ENCODE data around the gene AP1S1. TPM values are rescaled to one million over a fixed set of nuclear protein-coding genes. Genes with fewer than 3 reads are reported as not detected.

AP1S1 gene
- polyA plus RNA-seq, 1 experiment = 197 TPM

DNA sequence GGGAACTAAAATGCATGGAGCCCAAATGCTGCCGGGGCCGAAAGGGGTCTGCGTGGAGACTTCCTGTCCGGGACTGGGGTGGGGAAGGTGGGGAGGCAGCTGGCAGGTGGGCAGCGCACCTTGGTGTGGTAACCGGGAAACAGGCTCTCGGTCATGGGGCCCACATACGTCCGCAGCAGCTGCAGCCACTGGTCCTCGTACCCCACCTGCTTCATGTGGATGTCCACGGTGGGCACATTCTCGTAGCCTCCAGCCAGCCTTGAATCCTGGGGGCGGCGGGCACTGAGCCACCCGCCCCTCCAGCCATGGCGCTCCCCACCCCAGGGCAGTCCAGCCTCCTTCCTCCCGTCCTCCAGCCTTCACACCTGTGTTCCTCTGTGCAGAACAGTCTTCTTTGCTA, 53.2 kb downstream of the AP1S1 start:
- no peaks in the 10 kb centered on the region; the same call in 1 of the 2 replicates for H3K9me3 ChIP-seq (ENCODE audit: control insufficient read depth, insufficient read depth, low read length)
- ChIA-PET POLR2A (no interaction called here), CTCF (interaction anchor here (1.1 to 1.4 kb wide), 2 partner anchors 15 to 64 kb away, joined by 3 to 4 read pairs; no protein-coding TSS in a partner anchor)
- H3K27me3 ChIP-seq (ENCODE audit: control insufficient read depth, insufficient read depth, low read length) = peaks cover 11% of the 10 kb centered on the region
- DNase-seq (ENCODE audit: low read depth, low spot score) = no peak
- no peak overlapping the region for H3K27ac ChIP-seq (ENCODE audit: low read depth, low read length)
- TF ChIP-seq, protein P1, sequence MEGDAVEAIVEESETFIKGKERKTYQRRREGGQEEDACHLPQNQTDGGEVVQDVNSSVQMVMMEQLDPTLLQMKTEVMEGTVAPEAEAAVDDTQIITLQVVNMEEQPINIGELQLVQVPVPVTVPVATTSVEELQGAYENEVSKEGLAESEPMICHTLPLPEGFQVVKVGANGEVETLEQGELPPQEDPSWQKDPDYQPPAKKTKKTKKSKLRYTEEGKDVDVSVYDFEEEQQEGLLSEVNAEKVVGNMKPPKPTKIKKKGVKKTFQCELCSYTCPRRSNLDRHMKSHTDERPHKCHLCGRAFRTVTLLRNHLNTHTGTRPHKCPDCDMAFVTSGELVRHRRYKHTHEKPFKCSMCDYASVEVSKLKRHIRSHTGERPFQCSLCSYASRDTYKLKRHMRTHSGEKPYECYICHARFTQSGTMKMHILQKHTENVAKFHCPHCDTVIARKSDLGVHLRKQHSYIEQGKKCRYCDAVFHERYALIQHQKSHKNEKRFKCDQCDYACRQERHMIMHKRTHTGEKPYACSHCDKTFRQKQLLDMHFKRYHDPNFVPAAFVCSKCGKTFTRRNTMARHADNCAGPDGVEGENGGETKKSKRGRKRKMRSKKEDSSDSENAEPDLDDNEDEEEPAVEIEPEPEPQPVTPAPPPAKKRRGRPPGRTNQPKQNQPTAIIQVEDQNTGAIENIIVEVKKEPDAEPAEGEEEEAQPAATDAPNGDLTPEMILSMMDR (IDR thresholded peaks at IDR 0.05; ENCODE audit: low read depth, low read length) = no peak
- no peak overlapping the region for H3K4me3 ChIP-seq (ENCODE audit: low read depth, low read length)

DNA sequence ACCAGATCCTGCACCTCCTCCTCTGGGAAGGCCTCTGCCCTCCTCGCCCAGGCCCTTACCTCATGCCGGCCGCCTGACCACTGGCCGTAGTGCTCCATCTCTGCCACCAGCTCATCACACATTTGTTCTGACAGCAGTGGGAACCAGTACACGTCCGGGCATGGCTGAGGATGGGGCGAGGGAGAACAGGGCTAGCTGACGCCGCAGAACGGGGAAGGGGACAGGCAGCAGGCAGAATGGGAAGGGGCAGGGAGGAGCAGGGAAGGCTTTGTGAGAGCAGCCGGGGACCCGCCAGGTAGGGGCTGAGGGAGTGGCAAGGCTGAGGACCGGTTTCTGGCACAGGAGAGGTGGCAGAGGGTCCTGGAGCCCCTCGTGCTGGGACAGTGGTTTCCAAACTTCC, 54.5 kb downstream of the AP1S1 start:
- H3K27me3 ChIP-seq (ENCODE audit: control insufficient read depth, insufficient read depth, low read length) = no peaks in the 10 kb centered on the region
- H3K9me3 ChIP-seq (ENCODE audit: control insufficient read depth, insufficient read depth, low read length) = no peaks in the 10 kb centered on the region; the same call in 1 of the 2 replicates
- CTCF ChIA-PET = no interaction called here
- POLR2A ChIA-PET = no interaction called here
- no peak for DNase-seq (ENCODE audit: low read depth, low spot score)
- H3K4me3 ChIP-seq (ENCODE audit: low read depth, low read length) = no peak overlapping the region
- no peak overlapping the region for H3K27ac ChIP-seq (ENCODE audit: low read depth, low read length)
- TF ChIP-seq, protein P1 (IDR thresholded peaks at IDR 0.05; ENCODE audit: low read depth, low read length) = no peak

DNA sequence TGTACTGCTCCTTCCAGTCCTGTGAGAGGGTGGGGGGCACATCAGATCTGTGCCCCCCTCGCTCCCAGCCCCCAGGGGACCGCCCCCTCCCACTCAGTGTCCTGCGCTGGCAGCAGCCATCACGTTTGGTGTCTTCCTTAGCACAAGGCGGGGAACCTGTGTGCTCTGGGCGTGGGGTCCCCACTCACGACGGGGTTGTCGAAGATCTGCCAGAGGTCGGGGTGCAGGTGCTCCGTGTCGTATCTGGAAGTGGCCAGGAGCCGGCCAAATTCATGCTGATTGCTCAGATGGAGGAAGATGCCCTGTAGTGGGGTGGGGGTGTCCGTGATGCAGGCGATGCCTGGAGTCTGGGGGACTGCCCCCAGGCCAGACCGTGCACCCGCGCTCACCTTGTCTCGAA, 55.9 kb downstream of the AP1S1 start:
- CTCF ChIA-PET = interaction anchor here (1.0 kb wide), 1 partner anchor 66 kb away, joined by 6 read pairs; no protein-coding TSS in a partner anchor
- Histone ChIP-seq H3K27ac (ENCODE audit: low read depth, low read length) (no peak overlapping the region), H3K27me3 (ENCODE audit: control insufficient read depth, insufficient read depth, low read length) (no peaks in the 10 kb centered on the region), H3K4me3 (ENCODE audit: low read depth, low read length) (no peak overlapping the region), H3K9me3 (ENCODE audit: control insufficient read depth, insufficient read depth, low read length) (no peaks in the 10 kb centered on the region; the same call in 1 of the 2 replicates)
- DNase-seq (ENCODE audit: low read depth, low spot score) = no peak
- TF ChIP-seq, protein P1 (IDR thresholded peaks at IDR 0.05; ENCODE audit: low read depth, low read length) = no peak
- POLR2A ChIA-PET = interaction anchor here (0.6 kb wide), 1 partner anchor 979 kb away, joined by 6 read pairs; no protein-coding TSS in a partner anchor

Small RNA genes within 50 kb of the gene (small RNA-seq; reads per million reads assigned to genes)
- gene MIR4653 (ENCODE audit: insufficient read length, low read depth) = not detected

Other genes starting within 250 kb of the AP1S1 start
- gene MUC3A, start 204.9 kb upstream of the AP1S1 start, polyA plus RNA-seq (2011; rRNA removed) = not detected in 2 replicates
- 1.8 and 2.8 TPM in 2 replicates for gene MUC12, start 184.9 kb upstream of the AP1S1 start, polyA plus RNA-seq (2011; rRNA removed)
- not detected in 2 replicates for gene MUC17, start 134.4 kb upstream of the AP1S1 start, polyA plus RNA-seq (2011; rRNA removed)
- gene TRIM56, start 69.0 kb upstream of the AP1S1 start, polyA plus RNA-seq (2011; rRNA removed) = 4.0 and 5.3 TPM in 2 replicates
- gene SERPINE1, start 27.4 kb upstream of the AP1S1 start, polyA plus RNA-seq (2011; rRNA removed) = 356 and 417 TPM in 2 replicates
- gene VGF, start 11.1 kb downstream of the AP1S1 start, polyA plus RNA-seq (2011; rRNA removed) = 0.16 and 0.38 TPM in 2 replicates
- gene NAT16, start 25.8 kb downstream of the AP1S1 start, polyA plus RNA-seq (2011; rRNA removed) = 0.02 and 0.05 TPM in 2 replicates
- not detected in 2 replicates for gene MOGAT3, start 46.6 kb downstream of the AP1S1 start, polyA plus RNA-seq (2011; rRNA removed)
- 60.6 and 86.9 TPM in 2 replicates for gene PLOD3, start 63.1 kb downstream of the AP1S1 start, polyA plus RNA-seq (2011; rRNA removed)
- 36.0 and 46.2 TPM in 2 replicates for gene ZNHIT1, start 63.7 kb downstream of the AP1S1 start, polyA plus RNA-seq (2011; rRNA removed)
- gene CLDN15, start 83.3 kb downstream of the AP1S1 start, polyA plus RNA-seq (2011; rRNA removed) = 3.0 and 3.3 TPM in 2 replicates
- 170 and 198 TPM in 2 replicates for gene FIS1, start 90.6 kb downstream of the AP1S1 start, polyA plus RNA-seq (2011; rRNA removed)
- gene IFT22, start 167.3 kb downstream of the AP1S1 start, polyA plus RNA-seq (2011; rRNA removed) = 42.5 and 47.4 TPM in 2 replicates
- 0.06 TPM in 1 of 2 replicates, not detected in the other for gene COL26A1, start 208.4 kb downstream of the AP1S1 start, polyA plus RNA-seq (2011; rRNA removed)

Data from AG04450 (cell line).